K562 (cell line): ENCODE results near the gene SLCO3A1. TPM values are rescaled to one million over a fixed set of nuclear protein-coding genes. Genes with fewer than 3 reads are reported as not detected.

Source experiments
- CREBBP ChIP-seq: IDR thresholded peaks from one replicate; pipeline ENCODE4 v1.6.1; 2012; ENCODE audit warnings: low read depth, mild to moderate bottlenecking, control low read depth, inconsistent platforms, low read length
- CUX1 ChIP-seq: fragments of 200-800 bp; sonication (Bioruptor generic); IDR thresholded peaks from 2 replicates; pipeline ENCODE4 v1.6.1; 2016; ENCODE audit warnings: missing genetic modification characterization, missing compliant biosample characterization
- ELF2 ChIP-seq: fragments of 250-450 bp; sonication (Bioruptor Pico); IDR thresholded peaks from 2 replicates; pipeline ENCODE4 v1.5.0; 2021; ENCODE audit warnings: mild to moderate bottlenecking
- MAFG ChIP-seq: fragments of 450-650 bp; conservative IDR thresholded peaks from 2 replicates; pipeline ENCODE4 v1.6.1; 2016; ENCODE audit warnings: missing genetic modification characterization, missing compliant biosample characterization
- MLX ChIP-seq, 2 experiments: fragments of 450-650 bp in 1 of 2; sonication (generic) in 1 of 2; formaldehyde crosslinking; conservative IDR thresholded peaks; 2 replicates each; pipeline versions ENCODE4 v1.4.0 to v1.8.1; 2020 to 2022; ENCODE audit warnings: mild to moderate bottlenecking in 1 of 2, missing genetic modification reagents in 1 of 2
- POLR2A ChIP-seq: fragments of 450-650 bp; conservative IDR thresholded peaks from 2 replicates; pipeline ENCODE4 v1.6.1; 2016
- RBFOX2 ChIP-seq: fragments of 200-400 bp; formaldehyde crosslinking; IDR thresholded peaks from 2 replicates; pipeline ENCODE4 v1.6.1; 2017; ENCODE audit warnings: low read depth, mild to moderate bottlenecking, low read length, moderate library complexity
- RNF2 ChIP-seq: sonication (generic); IDR thresholded peaks from 2 replicates; pipeline ENCODE4 v1.6.1; 2016
- SRSF3 ChIP-seq: fragments of 200-400 bp; formaldehyde crosslinking; IDR thresholded peaks from 2 replicates; pipeline ENCODE4 v1.6.1; 2016; ENCODE audit warnings: mild to moderate bottlenecking, low read length, moderate library complexity; ENCODE audit not compliant: insufficient read depth
- TBP ChIP-seq: optimal IDR thresholded peaks from 2 replicates; pipeline ENCODE3; 2011; ENCODE audit warnings: low read depth, low read length, improper control_type of control experiment
- THRB ChIP-seq: fragments of 450-650 bp; formaldehyde crosslinking; conservative IDR thresholded peaks from 2 replicates; pipeline ENCODE4 v1.4.0; 2022; ENCODE audit warnings: mild to moderate bottlenecking, missing genetic modification characterization
- UBTF ChIP-seq, 2 experiments: IDR thresholded peaks; 2 replicates each; pipeline ENCODE4 v1.6.1; 2012; ENCODE audit warnings: improper control_type of control experiment in 2 of 2, low read depth in 2 of 2, low read length in 2 of 2, borderline replicate concordance in 1 of 2
- ZC3H4 ChIP-seq: sonication (generic); formaldehyde crosslinking; IDR thresholded peaks from 2 replicates; pipeline ENCODE4 v1.9.0; 2021; ENCODE audit warnings: missing genetic modification reagents, borderline replicate concordance
- ZNF395 ChIP-seq: fragments of 200-800 bp; sonication (Bioruptor generic); IDR thresholded peaks from 2 replicates; pipeline ENCODE4 v1.6.1; 2017; ENCODE audit warnings: missing genetic modification characterization, missing compliant biosample characterization
- ZNF639 ChIP-seq, 2 experiments: fragments of 200-800 bp in 1 of 2; sonication (Bioruptor generic) in 1 of 2; sonication (generic) in 1 of 2; formaldehyde crosslinking in 1 of 2; IDR thresholded peaks in 1 of 2; conservative IDR thresholded peaks in 1 of 2; 2 replicates each; pipeline versions ENCODE4 v1.5.0 to v1.6.1; 2016 to 2020; ENCODE audit warnings: missing compliant biosample characterization in 1 of 2, missing genetic modification characterization in 1 of 2, missing genetic modification reagents in 1 of 2
- polyA plus RNA-seq, 8 experiments: library from polyadenylated mRNA; depleted of rRNA in 4 of 8; stranded (reverse) in 5 of 8; unstranded in 3 of 8; fragments of >200 nt; fragmentation: Nextera tagmentation in 2 of 8; fragmentation: Illumina TruSeq in 1 of 8; extraction: Ambion mirVana in 2 of 8; extraction: Trizol in 1 of 8; gene quantifications; 2 replicates each; pipeline versions ENCODE4 v1.2.1 to v1.2.3, GENCODE V29; 2011 to 2014; ENCODE audit warnings: inconsistent platforms in 1 of 8, missing spikeins in 1 of 8
- total RNA-seq, 7 experiments: library from RNA; depleted of rRNA in 6 of 7; stranded (reverse); fragments of >200 nt in 6 of 7; fragmentation: Illumina TruSeq in 2 of 7; extraction: Trizol in 2 of 7; gene quantifications; 2 replicates each; pipeline versions ENCODE4 v1.2.1 to v1.2.3, GENCODE V29; 2011 to 2021; ENCODE audit warnings: low replicate concordance in 1 of 7

SLCO3A1 gene
- total and polyA plus RNA-seq, 9 of the 15 experiments (the other 6 are each of a cell fraction or from before 2014, with no cell fraction given) = 0.01 to 0.84 (median 0.06) TPM; not detected in 3

GRCh38 chr15:91880373-91880772, 26.9 kb downstream of the SLCO3A1 start (continued):
- TF ChIP-seq MLX (CRISPR knock-in tag; conservative IDR thresholded peaks at IDR 0.05) (no peak), ZNF395 (CRISPR knock-in tag) (no peak), CUX1 (CRISPR knock-in tag) (no peak), MAFG (tag) (no peak), POLR2A (no peak), UBTF (IDR thresholded peaks at IDR 0.05; ENCODE audit: borderline replicate concordance in 1 of 2, low read depth in 2 of 2, low read length in 2 of 2) (no peak), RNF2 (no peak), CREBBP (no peak), THRB (CRISPR knock-in tag) (no peak), RBFOX2 (no peak), ZC3H4 (CRISPR knock-in tag) (no peak), ZNF639 (CRISPR knock-in tag; conservative IDR thresholded peaks at IDR 0.05 in 1 of 2, IDR thresholded peaks at IDR 0.05 in 1 of 2) (no peak), TBP (no peak), ELF2 (no peak), SRSF3 (no peak)
- TF ChIP-seq, all 486 proteins: peak for 0
